Muscle layer of duodenum (tissue), 2 donors: ENCODE measurements around the gene POLR2L.
A peak's percentile ranks its signal among the peaks of the same experiment; 100 is the strongest.

Source experiments
- H3K27ac ChIP-seq: one replicate; pipeline ENCODE4 v1.7.0; 2013; ENCODE audit warnings: mild to moderate bottlenecking, low read length
- H3K27me3 ChIP-seq: one replicate; pipeline ENCODE4 v1.7.0; 2013; ENCODE audit warnings: low read depth, mild to moderate bottlenecking, control low read depth, low read length
- H3K36me3 ChIP-seq, 2 donors: one replicate each; pipeline ENCODE4 v1.7.0; 2013; ENCODE audit warnings: low read length in 2 of 2, control low read depth in 1 of 2, mild to moderate bottlenecking in 1 of 2; ENCODE audit not compliant: insufficient read depth in 2 of 2, control insufficient read depth in 1 of 2
- H3K4me1 ChIP-seq, 2 donors: one replicate each; pipeline ENCODE4 v1.7.0; 2013; ENCODE audit warnings: low read length in 2 of 2, mild to moderate bottlenecking in 2 of 2, control low read depth in 1 of 2, moderate library complexity in 1 of 2; ENCODE audit not compliant: insufficient read depth in 2 of 2, control insufficient read depth in 1 of 2
- H3K4me3 ChIP-seq, 2 donors: one replicate each; pipeline ENCODE4 v1.7.0; 2013; ENCODE audit warnings: low read length in 2 of 2, low read depth in 1 of 2, mild to moderate bottlenecking in 1 of 2
- H3K9me3 ChIP-seq, 2 donors: one replicate each; pipeline ENCODE4 v1.7.0; 2013; ENCODE audit warnings: low read length in 2 of 2, control low read depth in 1 of 2, mild to moderate bottlenecking in 1 of 2; ENCODE audit not compliant: control insufficient read depth in 1 of 2
- donor health status: healthy.

Gene POLR2L

DNA sequence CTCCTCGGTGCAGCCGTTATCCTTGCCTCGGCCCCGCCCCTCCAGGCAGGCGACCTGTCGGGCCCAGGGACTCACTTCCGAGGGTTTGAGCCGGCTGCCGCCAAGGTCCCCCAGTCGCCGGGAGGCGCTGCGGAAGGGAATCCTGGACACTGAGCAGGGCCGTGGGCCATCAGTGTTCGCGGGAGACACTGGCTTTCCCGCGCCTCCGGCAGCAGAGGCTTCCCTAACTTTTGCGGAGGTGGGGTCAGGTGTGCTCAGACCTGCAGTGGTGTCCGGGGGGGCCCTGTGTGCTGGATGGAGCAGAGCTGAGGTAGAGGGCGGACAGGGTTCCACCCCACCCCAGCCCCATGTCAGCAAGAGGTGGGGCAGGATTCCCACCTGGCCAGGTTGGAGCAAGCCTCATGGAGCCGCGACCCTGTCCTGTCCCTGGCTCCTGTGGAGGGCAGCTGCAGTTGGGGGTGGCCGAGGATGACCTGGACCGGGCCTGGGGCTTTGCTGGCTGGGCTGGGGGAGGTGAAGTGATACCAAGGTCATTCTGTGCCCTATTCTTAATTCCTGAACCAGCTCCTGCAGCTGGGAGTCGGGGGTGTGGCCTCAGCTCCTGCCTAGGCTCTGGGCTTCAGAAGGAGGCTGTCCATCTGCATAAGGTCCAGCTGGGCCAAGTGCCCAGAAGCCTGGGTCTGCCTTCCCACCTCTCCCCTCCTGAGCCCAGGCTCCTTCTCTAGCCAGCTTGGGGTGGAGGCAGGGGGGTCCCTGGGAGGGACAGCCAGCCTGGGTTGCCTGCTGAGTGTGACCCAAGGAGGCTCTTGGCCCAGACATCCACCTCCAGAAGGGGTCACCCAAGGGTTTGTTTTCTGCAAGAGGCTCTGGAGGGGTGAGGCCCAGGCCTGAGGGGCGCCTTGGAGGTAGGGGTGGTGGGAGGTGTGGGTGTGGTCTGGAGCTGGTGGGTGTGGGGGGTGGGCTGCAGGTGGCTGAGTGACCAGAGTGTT is 8.7 kb upstream of the POLR2L start:
- Histone ChIP-seq H3K4me1 (peaks cover 0 to 32% of the 10 kb centered on the region in 2 donors), H3K36me3 (no peaks in the 10 kb centered on the region), H3K27ac (no peak overlapping the region), H3K9me3 (no peaks in the 10 kb centered on the region), H3K27me3 (no peaks in the 10 kb centered on the region), H3K4me3 (no peak overlapping the region)

DNA sequence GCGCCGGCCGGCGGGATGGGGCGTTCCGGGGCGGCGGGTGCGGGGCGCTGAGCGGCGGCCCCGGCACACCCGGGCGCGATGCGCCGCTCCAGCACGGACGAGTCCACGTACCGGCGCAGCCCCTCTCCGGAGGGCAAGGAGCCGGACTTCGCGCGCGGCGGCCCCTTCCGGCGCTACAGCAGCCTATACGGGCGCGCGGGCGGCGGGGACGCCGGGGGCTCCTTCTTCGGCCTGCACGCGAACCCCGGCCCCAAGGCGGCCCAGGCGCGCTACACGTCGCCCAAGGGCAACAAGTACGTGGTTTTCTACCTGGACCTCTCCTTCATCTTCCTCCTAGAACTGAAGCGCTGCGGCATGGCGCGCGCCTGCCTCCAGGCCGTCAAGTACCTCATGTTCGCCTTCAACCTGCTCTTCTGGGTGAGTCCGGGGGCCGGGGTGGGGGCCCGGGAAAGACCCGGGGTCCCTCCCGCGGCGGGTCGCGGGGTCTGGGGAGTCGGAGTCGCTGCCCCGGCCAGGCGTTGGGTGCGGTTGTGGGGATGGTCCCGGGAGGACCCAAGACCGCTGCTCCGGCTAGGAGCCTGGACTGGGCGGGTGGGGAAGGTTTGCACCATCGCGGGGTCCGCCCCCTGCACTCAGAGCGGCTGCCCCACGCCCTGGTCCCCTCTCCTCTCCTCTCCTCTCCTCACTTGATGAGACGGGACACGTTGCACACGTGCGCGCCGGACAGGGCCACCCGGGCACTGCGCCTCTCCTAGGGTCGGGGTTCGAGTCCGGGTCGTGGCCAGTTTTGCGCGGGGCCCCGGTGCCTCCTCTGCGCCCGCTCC is 7.8 kb upstream of the POLR2L start:
- H3K27me3 ChIP-seq = no peaks in the 10 kb centered on the region
- H3K9me3 ChIP-seq = no peaks in the 10 kb centered on the region
- H3K27ac ChIP-seq = no peak overlapping the region
- peak overlapping the region in 1 of 2 donors; percentile 44 for H3K4me3 ChIP-seq
- peaks cover 0 to 41% of the 10 kb centered on the region in 2 donors for H3K4me1 ChIP-seq
- H3K36me3 ChIP-seq = no peaks in the 10 kb centered on the region

DNA sequence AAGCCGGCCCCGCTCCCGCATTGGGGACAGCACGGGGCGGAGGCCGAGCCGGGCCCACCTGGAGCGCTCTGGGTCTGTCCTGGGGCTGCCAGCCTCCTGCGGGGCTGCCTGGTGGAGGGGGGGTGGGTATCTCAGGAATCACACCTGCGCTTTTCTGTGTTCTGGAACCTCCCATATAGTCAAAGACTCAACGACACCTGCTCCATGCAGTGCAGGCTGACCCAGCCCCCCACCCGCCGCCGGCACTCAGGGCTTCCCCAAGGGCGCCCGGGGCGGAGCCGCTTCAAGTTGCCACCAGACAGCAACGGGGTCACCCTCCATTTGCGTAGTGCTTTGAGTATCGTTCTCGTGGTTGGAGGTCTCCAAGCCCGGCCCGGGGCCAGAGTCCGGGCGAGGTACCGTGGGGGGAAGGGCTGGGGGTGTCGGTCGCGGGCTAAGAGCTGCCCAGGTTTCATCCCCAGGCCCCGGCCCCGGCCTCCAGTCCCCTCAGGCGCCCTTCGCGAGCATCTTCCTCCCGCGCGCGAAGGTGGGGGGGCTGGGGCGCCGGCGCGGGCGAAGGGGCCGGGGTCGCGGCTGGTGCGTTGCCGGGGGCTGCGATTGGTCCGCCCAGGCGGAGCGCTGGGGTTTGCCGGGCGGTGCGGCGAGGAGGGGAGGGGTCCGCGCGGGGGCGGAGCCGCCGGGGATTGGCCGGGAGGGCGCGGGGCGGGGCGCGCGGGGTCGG is 6.9 kb upstream of the POLR2L start:
- Histone ChIP-seq H3K27ac (no peak overlapping the region), H3K27me3 (no peaks in the 10 kb centered on the region), H3K4me1 (peaks cover 3 to 50% of the 10 kb centered on the region in 2 donors), H3K36me3 (no peaks in the 10 kb centered on the region), H3K9me3 (no peaks in the 10 kb centered on the region), H3K4me3 (peak overlapping the region in 1 of 2 donors; percentile 67)

GRCh38 chr11:848380-848931 is 6.1 kb upstream of the POLR2L start:
- Histone ChIP-seq H3K27me3 (no peaks in the 10 kb centered on the region), H3K27ac (no peak overlapping the region), H3K36me3 (no peaks in the 10 kb centered on the region), H3K9me3 (no peaks in the 10 kb centered on the region), H3K4me3 (peak overlapping the region in 1 of 2 donors; percentile 67), H3K4me1 (peaks cover 3 to 57% of the 10 kb centered on the region in 2 donors)

- peaks cover 3 to 61% of the 10 kb centered on the region in 2 donors for H3K4me1 ChIP-seq
Measured at GRCh38 chr11:847876-848275, 5.5 kb upstream of the POLR2L start.

DNA sequence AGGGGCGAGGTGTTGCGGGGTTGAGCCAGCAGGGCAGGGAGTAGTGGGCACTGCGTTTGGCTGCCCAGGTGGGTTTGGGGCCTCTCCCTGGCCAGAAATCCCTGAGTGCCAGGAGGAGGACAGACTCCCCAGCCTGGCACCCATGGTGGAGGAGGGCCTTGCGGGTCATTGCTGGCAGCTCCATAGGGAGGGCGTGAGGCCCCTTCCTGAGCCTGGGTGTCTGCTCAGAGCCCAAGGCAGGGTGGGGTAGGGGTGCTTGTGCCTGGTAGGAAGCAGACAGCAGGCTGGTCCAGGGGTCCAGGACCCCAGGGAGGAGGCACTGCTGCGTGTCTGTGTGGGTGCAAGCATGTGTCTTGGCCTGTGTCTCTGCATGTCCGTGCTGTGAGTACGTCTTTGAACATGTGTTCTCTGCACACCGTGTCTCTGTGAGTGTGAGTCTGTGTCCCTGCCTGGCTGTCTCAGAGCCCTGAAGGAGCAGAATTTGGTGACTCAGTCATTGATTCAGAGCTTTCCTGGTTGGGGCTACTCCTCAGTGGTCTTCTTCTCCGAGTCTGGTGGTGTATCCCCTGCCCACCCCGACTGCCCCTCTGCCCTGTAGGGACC is 4.3 kb upstream of the POLR2L start:
- Histone ChIP-seq H3K27ac (no peak overlapping the region), H3K9me3 (no peaks in the 10 kb centered on the region), H3K27me3 (no peaks in the 10 kb centered on the region), H3K36me3 (no peaks in the 10 kb centered on the region), H3K4me1 (peaks cover 3 to 61% of the 10 kb centered on the region in 2 donors), H3K4me3 (no peak overlapping the region)

More at GRCh38 chr11:847876-848275, 5.5 kb upstream of the POLR2L start:
- Histone ChIP-seq H3K9me3 (no peaks in the 10 kb centered on the region), H3K27ac (no peak overlapping the region), H3K4me3 (no peak overlapping the region), H3K36me3 (no peaks in the 10 kb centered on the region), H3K27me3 (no peaks in the 10 kb centered on the region)

GRCh38 chr11:845872-846495 is 3.7 kb upstream of the POLR2L start:
- H3K36me3 ChIP-seq = no peaks in the 10 kb centered on the region
- H3K27me3 ChIP-seq = no peaks in the 10 kb centered on the region
- no peaks in the 10 kb centered on the region for H3K9me3 ChIP-seq
- no peak overlapping the region for H3K4me3 ChIP-seq
- H3K4me1 ChIP-seq = peaks cover 7 to 61% of the 10 kb centered on the region in 2 donors
- H3K27ac ChIP-seq = no peak overlapping the region

- Histone ChIP-seq H3K27me3 (no peaks in the 10 kb centered on the region), H3K9me3 (no peaks in the 10 kb centered on the region), H3K36me3 (peaks cover 2 to 8% of the 10 kb centered on the region in 2 donors), H3K27ac (no peak overlapping the region), H3K4me1 (peaks cover 11 to 61% of the 10 kb centered on the region in 2 donors), H3K4me3 (peak overlapping the region; percentile 10 to 26)
Measured at GRCh38 chr11:844693-845644, 2.6 kb upstream of the POLR2L start.

GRCh38 chr11:843818-844692 is 1.7 kb upstream of the POLR2L start:
- Histone ChIP-seq H3K27ac (peak overlapping the region; percentile 45), H3K27me3 (no peaks in the 10 kb centered on the region), H3K36me3 (peaks cover 7 to 18% of the 10 kb centered on the region in 2 donors), H3K4me1 (peaks cover 11 to 59% of the 10 kb centered on the region in 2 donors), H3K4me3 (peak overlapping the region; percentile 59 to 99), H3K9me3 (no peaks in the 10 kb centered on the region)
